K562 (cell line): ENCODE measurements around the gene TSPAN18.

ENCODE experiments used
- KDM2B ChIP-seq: fragments of 250-450 bp; sonication (Bioruptor Pico); IDR thresholded peaks from 2 replicates; pipeline ENCODE4 v1.8.0; 2021; ENCODE audit warnings: mild to moderate bottlenecking, moderate library complexity
- POLR2A ChIP-seq: fragments of 450-650 bp; conservative IDR thresholded peaks from 2 replicates; pipeline ENCODE4 v1.6.1; 2016
- TF ChIP-seq, protein P1 (sequence below): fragments of 450-650 bp; IDR thresholded peaks from 2 replicates; pipeline ENCODE4 v1.6.1; 2017; ENCODE audit warnings: mild to moderate bottlenecking, moderate library complexity
- TF ChIP-seq, protein P2 (sequence below), 3 experiments: IDR thresholded peaks in 2 of 3; conservative IDR thresholded peaks in 1 of 3; 2 replicates each; pipeline ENCODE4 v1.5.1; 2011 to 2012; ENCODE audit warnings: low read length in 3 of 3, mild to moderate bottlenecking in 3 of 3, control low read depth in 2 of 3, improper control_type of control experiment in 1 of 3, inconsistent platforms in 1 of 3, low read depth in 1 of 3, mixed read lengths in 1 of 3, moderate library complexity in 1 of 3; ENCODE audit not compliant: insufficient read depth in 2 of 3

DNA sequence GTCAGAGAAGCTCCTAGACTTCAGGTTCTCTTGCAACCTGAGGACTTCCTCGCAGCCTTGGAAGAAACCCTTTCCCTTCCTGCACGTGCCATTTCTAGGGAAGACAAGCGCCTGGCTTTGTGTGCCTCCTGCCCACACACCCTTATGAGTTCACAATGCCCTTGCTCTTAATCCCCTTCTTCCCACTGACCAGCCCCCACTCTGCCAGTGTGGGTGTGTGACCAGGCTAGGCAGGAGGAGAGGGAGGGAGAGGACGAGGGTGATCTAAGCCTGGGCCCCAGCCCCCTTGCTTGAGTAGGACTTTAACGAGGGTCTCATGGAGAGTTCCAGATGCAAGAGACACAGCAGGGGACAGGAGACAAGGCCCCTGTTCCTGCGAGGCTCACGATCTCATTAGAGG, 193.7 kb downstream of the TSPAN18 start:
- TF ChIP-seq POLR2A (no peak), KDM2B (no peak)
- TF ChIP-seq, protein P1, sequence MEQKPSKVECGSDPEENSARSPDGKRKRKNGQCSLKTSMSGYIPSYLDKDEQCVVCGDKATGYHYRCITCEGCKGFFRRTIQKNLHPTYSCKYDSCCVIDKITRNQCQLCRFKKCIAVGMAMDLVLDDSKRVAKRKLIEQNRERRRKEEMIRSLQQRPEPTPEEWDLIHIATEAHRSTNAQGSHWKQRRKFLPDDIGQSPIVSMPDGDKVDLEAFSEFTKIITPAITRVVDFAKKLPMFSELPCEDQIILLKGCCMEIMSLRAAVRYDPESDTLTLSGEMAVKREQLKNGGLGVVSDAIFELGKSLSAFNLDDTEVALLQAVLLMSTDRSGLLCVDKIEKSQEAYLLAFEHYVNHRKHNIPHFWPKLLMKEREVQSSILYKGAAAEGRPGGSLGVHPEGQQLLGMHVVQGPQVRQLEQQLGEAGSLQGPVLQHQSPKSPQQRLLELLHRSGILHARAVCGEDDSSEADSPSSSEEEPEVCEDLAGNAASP: no peak
- TF ChIP-seq, protein P2, sequence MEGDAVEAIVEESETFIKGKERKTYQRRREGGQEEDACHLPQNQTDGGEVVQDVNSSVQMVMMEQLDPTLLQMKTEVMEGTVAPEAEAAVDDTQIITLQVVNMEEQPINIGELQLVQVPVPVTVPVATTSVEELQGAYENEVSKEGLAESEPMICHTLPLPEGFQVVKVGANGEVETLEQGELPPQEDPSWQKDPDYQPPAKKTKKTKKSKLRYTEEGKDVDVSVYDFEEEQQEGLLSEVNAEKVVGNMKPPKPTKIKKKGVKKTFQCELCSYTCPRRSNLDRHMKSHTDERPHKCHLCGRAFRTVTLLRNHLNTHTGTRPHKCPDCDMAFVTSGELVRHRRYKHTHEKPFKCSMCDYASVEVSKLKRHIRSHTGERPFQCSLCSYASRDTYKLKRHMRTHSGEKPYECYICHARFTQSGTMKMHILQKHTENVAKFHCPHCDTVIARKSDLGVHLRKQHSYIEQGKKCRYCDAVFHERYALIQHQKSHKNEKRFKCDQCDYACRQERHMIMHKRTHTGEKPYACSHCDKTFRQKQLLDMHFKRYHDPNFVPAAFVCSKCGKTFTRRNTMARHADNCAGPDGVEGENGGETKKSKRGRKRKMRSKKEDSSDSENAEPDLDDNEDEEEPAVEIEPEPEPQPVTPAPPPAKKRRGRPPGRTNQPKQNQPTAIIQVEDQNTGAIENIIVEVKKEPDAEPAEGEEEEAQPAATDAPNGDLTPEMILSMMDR (IDR thresholded peaks at IDR 0.05 in 2 of 3, conservative IDR thresholded peaks at IDR 0.05 in 1 of 3; ENCODE audit: insufficient read depth in 2 of 3, low read depth in 1 of 3, low read length in 3 of 3): no peak
